ENCODE measurements around the gene IFT25. TPM values are rescaled to one million over a fixed set of nuclear protein-coding genes. Genes with fewer than 3 reads are reported as not detected.

IFT25 gene
- total RNA-seq, 3 donors from 2014 or later (not counting 1 experiment from before 2014, with no cell fraction given) = 41.5 to 54.6 (median 41.6) TPM

GRCh38 chr1:53942127-53942957 is 3.2 kb downstream of the IFT25 start:
- Histone ChIP-seq H3K27ac (ENCODE audit: low read length) (no peak overlapping the region), H3K4me3 (ENCODE audit: low read length) (no peak overlapping the region), H3K9me3 (ENCODE audit: control insufficient read depth, insufficient read depth, low read length) (no peaks in the 10 kb centered on the region), H3K36me3 (ENCODE audit: control insufficient read depth, insufficient read depth, low read length) (peaks cover 13% of the 10 kb centered on the region), H3K27me3 (ENCODE audit: control insufficient read depth, insufficient read depth, low read length) (no peaks in the 10 kb centered on the region), H3K4me1 (ENCODE audit: control insufficient read depth, insufficient read depth, low read length) (peaks cover 24% of the 10 kb centered on the region)
- ATAC-seq = no peak
- peak overlapping the region; percentile 53 for H3K4me3 Mint-ChIP-seq
- no peak for DNase-seq
- H3K27ac Mint-ChIP-seq = peak overlapping the region in 1 of 2 donors; percentile 89
- WGBS (ENCODE audit: insufficient coverage) = 100% methylated on average over 2 of the region's 7 CpGs
- H3K9me3 Mint-ChIP-seq = no peaks in the 10 kb centered on the region
- intact Hi-C loops (cut with micrococcal nuclease) = no loop called here
- no peak for TF ChIP-seq CTCF (IDR thresholded peaks at IDR 0.05)
- H3K36me3 Mint-ChIP-seq = peaks cover 6% of the 10 kb centered on the region
- no peaks in the 10 kb centered on the region for H3K27me3 Mint-ChIP-seq (ENCODE audit: low read depth in 2 of 2)
- H3K4me1 Mint-ChIP-seq = peaks cover 52 to 60% of the 10 kb centered on the region in 2 donors

- peaks cover 21% of the 10 kb centered on the region for H3K36me3 ChIP-seq (ENCODE audit: control insufficient read depth, insufficient read depth, low read length)
Measured at GRCh38 chr1:53938136-53938830, 7.2 kb downstream of the IFT25 start.

GRCh38 chr1:53936430-53936829 is 9.1 kb downstream of the IFT25 start:
- intact Hi-C loops (cut with micrococcal nuclease) = no loop called here
- Mint-ChIP-seq H3K4me1 (peaks cover 18 to 20% of the 10 kb centered on the region in 2 donors), H3K27me3 (ENCODE audit: low read depth in 2 of 2) (no peaks in the 10 kb centered on the region), H3K27ac (peak overlapping the region in 1 of 2 donors; percentile 23), H3K9me3 (peaks cover 0 to 2% of the 10 kb centered on the region in 2 donors), H3K36me3 (peaks cover 15% of the 10 kb centered on the region), H3K4me3 (no peak overlapping the region)
- no peaks in the 10 kb centered on the region for H3K27me3 ChIP-seq (ENCODE audit: control insufficient read depth, insufficient read depth, low read length)
- no peak overlapping the region for H3K27ac ChIP-seq (ENCODE audit: low read length)
- ATAC-seq (no peak), DNase-seq (no peak)
- no peak overlapping the region for H3K4me3 ChIP-seq (ENCODE audit: low read length)
- WGBS (ENCODE audit: insufficient coverage) = no CpG with 5 or more reads among the region's 1 CpG
- H3K4me1 ChIP-seq (ENCODE audit: control insufficient read depth, insufficient read depth, low read length) = no peaks in the 10 kb centered on the region
- peaks cover 8% of the 10 kb centered on the region for H3K9me3 ChIP-seq (ENCODE audit: control insufficient read depth, insufficient read depth, low read length)
- peaks cover 21% of the 10 kb centered on the region for H3K36me3 ChIP-seq (ENCODE audit: control insufficient read depth, insufficient read depth, low read length)
- no peak for TF ChIP-seq CTCF (IDR thresholded peaks at IDR 0.05)

More at GRCh38 chr1:53938136-53938830, 7.2 kb downstream of the IFT25 start:
- WGBS (ENCODE audit: insufficient coverage) = 98% methylated on average over 4 of the region's 4 CpGs
- Mint-ChIP-seq H3K27ac (peak overlapping the region in 1 of 2 donors; percentile 59), H3K4me3 (no peak overlapping the region), H3K9me3 (peaks cover 0 to 1% of the 10 kb centered on the region in 2 donors), H3K36me3 (peaks cover 15% of the 10 kb centered on the region), H3K27me3 (ENCODE audit: low read depth in 2 of 2) (no peaks in the 10 kb centered on the region), H3K4me1 (peaks cover 28 to 30% of the 10 kb centered on the region in 2 donors)
- no peak overlapping the region for H3K27ac ChIP-seq (ENCODE audit: low read length)
- peaks cover 8% of the 10 kb centered on the region for H3K9me3 ChIP-seq (ENCODE audit: control insufficient read depth, insufficient read depth, low read length)
- no peak for TF ChIP-seq CTCF (IDR thresholded peaks at IDR 0.05)
- no peak for ATAC-seq
- no peaks in the 10 kb centered on the region for H3K27me3 ChIP-seq (ENCODE audit: control insufficient read depth, insufficient read depth, low read length)
- no peak for DNase-seq
- intact Hi-C loops (cut with micrococcal nuclease) = no loop called here
- no peaks in the 10 kb centered on the region for H3K4me1 ChIP-seq (ENCODE audit: control insufficient read depth, insufficient read depth, low read length)
- no peak overlapping the region for H3K4me3 ChIP-seq (ENCODE audit: low read length)

All from natural killer cell (primary cell).